HEK293 (cell line): ENCODE data around the gene DENND1A.

Source experiments
- ATF2 ChIP-seq: fragments of 450-650 bp; formaldehyde crosslinking; IDR thresholded peaks from 2 replicates; pipeline ENCODE4 v1.5.1; 2016; ENCODE audit warnings: missing biosample characterization, missing genetic modification characterization, low read depth
- BCL11A ChIP-seq: fragments of 450-650 bp; formaldehyde crosslinking; IDR thresholded peaks from 2 replicates; pipeline ENCODE4 v1.5.1; 2016; ENCODE audit warnings: low read depth, missing biosample characterization, missing genetic modification characterization
- CTCF ChIP-seq: fragments of 450-650 bp; formaldehyde crosslinking; IDR thresholded peaks from 2 replicates; pipeline ENCODE4 v1.5.1; 2016; ENCODE audit warnings: missing biosample characterization, missing genetic modification characterization
- FEZF1 ChIP-seq: fragments of 450-650 bp; formaldehyde crosslinking; IDR thresholded peaks from 2 replicates; pipeline ENCODE4 v1.5.1; 2016; ENCODE audit warnings: missing biosample characterization, missing genetic modification characterization
- KLF16 ChIP-seq: fragments of 450-650 bp; formaldehyde crosslinking; IDR thresholded peaks from 2 replicates; pipeline ENCODE4 v1.5.1; 2017; ENCODE audit warnings: missing biosample characterization, missing genetic modification characterization
- KLF9 ChIP-seq: fragments of 450-650 bp; formaldehyde crosslinking; IDR thresholded peaks from 2 replicates; pipeline ENCODE4 v1.5.1; 2016; ENCODE audit warnings: missing biosample characterization, missing genetic modification characterization, low read depth
- TCF7L2 ChIP-seq: IDR thresholded peaks from 2 replicates; pipeline ENCODE4 v1.6.1; 2011; ENCODE audit warnings: low read depth, mild to moderate bottlenecking, inconsistent platforms, low read length, moderate library complexity, borderline replicate concordance
- TRIM28 ChIP-seq: IDR thresholded peaks from 2 replicates; pipeline ENCODE4 v1.6.1; 2011; ENCODE audit warnings: low read length, control low read depth, borderline replicate concordance
- YY1 ChIP-seq: fragments of 450-650 bp; formaldehyde crosslinking; IDR thresholded peaks from 2 replicates; pipeline ENCODE4 v1.5.1; 2018; ENCODE audit warnings: missing biosample characterization, missing genetic modification characterization
- ZNF174 ChIP-seq: fragments of 450-650 bp; formaldehyde crosslinking; IDR thresholded peaks from 2 replicates; pipeline ENCODE4 v1.5.0; 2017; ENCODE audit warnings: missing biosample characterization, mild to moderate bottlenecking, missing genetic modification characterization
- ZNF274 ChIP-seq, 2 experiments: fragments of 200-500 bp in 1 of 2; fragments of 450-650 bp in 1 of 2; sonication (Bioruptor generic) in 1 of 2; formaldehyde crosslinking in 1 of 2; IDR thresholded peaks; 2 replicates each; pipeline versions ENCODE4 v1.5.1 to v1.6.1; 2014 to 2016; ENCODE audit warnings: borderline replicate concordance in 1 of 2, inconsistent platforms in 1 of 2, low read length in 1 of 2, missing biosample characterization in 1 of 2, missing genetic modification characterization in 1 of 2
- ZNF416 ChIP-seq: fragments of 450-650 bp; formaldehyde crosslinking; IDR thresholded peaks from 2 replicates; pipeline ENCODE4 v1.5.1; 2016; ENCODE audit warnings: missing biosample characterization, missing genetic modification characterization
- ZNF654 ChIP-seq: fragments of 450-650 bp; formaldehyde crosslinking; IDR thresholded peaks from 2 replicates; pipeline ENCODE4 v1.5.1; 2016; ENCODE audit warnings: low read depth, missing biosample characterization, missing genetic modification characterization
- ZNF670 ChIP-seq: fragments of 450-650 bp; formaldehyde crosslinking; IDR thresholded peaks from 2 replicates; pipeline ENCODE4 v1.5.1; 2016; ENCODE audit warnings: missing biosample characterization, missing genetic modification characterization, low read depth

GRCh38 chr9:123651871-123652270 is 278.1 kb downstream of the DENND1A start:
- TF ChIP-seq TRIM28 (no peak), ZNF274 (IDR thresholded peaks at IDR 0.05; ENCODE audit: low read length) (no peak), ZNF274 (tag by site-specific recombination; IDR thresholded peaks at IDR 0.05; ENCODE audit: borderline replicate concordance) (no peak), ZNF416 (tag by site-specific recombination) (no peak), CTCF (tag by site-specific recombination) (no peak), KLF9 (no peak), KLF16 (tag by site-specific recombination) (no peak), ATF2 (tag by site-specific recombination) (no peak), ZNF174 (tag by site-specific recombination) (no peak), TCF7L2 (no peak), BCL11A (no peak), ZNF670 (tag by site-specific recombination) (no peak), ZNF654 (no peak), FEZF1 (tag by site-specific recombination) (no peak), YY1 (no peak)
